Suprapubic skin (tissue), 3 donors: ENCODE measurements around the gene RAB3IP.

Source experiments
- CTCF ChIP-seq, 2 donors: fragments of 200-600 bp in 1 of 2; fragments of 450-650 bp in 1 of 2; sonication (generic) in 1 of 2; IDR thresholded peaks; one replicate each; pipeline ENCODE4 v1.5.1; 2016 to 2019; ENCODE audit warnings: antibody characterized with exemption in 2 of 2, mild to moderate bottlenecking in 1 of 2, moderate library complexity in 1 of 2
- EP300 ChIP-seq: sonication (generic); formaldehyde crosslinking; IDR thresholded peaks from one replicate; pipeline ENCODE4 v1.6.1; 2017; ENCODE audit warnings: antibody characterized with exemption
- POLR2A ChIP-seq, 2 donors: fragments of 450-650 bp; IDR thresholded peaks; one replicate each; pipeline ENCODE4 v1.6.1; 2017; ENCODE audit warnings: antibody characterized with exemption in 2 of 2, mild to moderate bottlenecking in 2 of 2, moderate library complexity in 2 of 2

DNA sequence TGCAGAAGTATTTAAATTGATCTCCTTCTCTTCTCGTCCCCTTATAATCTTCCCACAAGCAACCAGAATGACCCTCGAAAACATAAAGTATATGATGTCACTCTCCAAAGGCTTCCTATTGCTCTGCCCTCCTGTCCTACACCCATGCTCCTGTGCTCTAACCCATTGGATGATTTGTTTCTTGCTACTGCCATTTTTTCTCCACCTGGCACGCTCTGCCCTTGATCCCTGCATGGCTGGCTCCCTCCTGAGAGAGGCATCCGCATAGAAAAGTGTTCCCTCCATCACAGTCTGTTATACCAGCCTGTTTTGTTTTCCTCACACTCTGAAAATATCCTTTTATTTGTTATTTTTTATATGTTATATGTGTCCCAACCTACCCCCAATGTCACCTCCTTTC lies 106.2 kb downstream of the RAB3IP start:
- TF ChIP-seq CTCF (IDR thresholded peaks at IDR 0.05) (no peak), POLR2A (IDR thresholded peaks at IDR 0.05) (no peak), EP300 (no peak)
